GM19455 (cell line): ENCODE measurements around the gene SKOR1.

Experiments
- ATAC-seq: cut with Tn5 transposase; IDR thresholded peaks from one replicate; pipeline ENCODE4 v1.9.1; 2021; ENCODE audit not compliant: unreplicated experiment

The SKOR1 gene

DNA sequence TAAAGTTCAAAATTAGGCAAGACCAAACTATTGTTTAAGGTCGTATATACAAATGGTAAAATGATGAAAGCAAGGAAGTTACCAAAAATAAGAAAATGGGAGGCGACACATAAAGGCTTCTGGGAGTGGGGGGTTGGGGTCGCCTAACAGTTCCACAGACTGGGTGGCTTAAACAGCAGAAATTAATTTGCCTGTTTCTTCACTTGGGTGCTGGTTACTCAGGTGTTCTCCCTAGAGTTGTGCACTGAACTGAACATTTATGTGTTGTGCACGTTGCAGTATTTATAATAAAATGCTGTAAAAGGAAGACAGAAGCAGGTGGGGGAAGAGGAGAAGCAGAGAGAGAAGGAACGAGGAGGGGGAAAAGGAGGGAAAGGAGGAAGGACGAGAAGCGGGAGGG is 25.0 kb downstream of the SKOR1 start:
- no peak for ATAC-seq

DNA sequence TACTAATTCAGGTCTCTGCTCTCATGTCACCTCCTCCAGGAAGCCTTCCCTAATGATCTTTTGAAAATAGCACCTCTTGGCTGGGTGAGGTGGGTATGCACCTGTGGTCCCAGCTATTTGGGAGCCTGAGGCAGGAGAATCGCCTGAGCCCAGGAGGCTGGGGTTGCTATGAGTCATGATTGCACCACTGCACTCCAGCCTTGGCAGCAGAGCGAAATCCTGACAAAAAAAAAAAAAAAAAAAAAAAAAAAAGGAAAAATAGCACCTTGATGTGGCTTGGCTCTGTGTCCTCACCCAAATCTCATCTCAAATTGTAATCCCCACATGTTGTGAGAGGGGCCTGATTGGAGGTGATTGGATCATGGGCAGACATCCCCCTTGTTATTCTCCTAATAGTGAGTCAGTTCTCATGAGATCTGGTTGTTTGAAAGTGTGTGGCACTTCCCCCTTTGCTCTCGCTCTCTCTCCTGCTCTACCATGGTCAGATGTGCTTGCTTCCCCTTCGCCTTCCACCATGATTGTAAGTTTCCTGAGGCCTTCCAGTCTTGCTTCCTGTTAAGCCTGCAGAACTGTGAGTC is 25.8 kb downstream of the SKOR1 start:
- ATAC-seq = no peak

DNA sequence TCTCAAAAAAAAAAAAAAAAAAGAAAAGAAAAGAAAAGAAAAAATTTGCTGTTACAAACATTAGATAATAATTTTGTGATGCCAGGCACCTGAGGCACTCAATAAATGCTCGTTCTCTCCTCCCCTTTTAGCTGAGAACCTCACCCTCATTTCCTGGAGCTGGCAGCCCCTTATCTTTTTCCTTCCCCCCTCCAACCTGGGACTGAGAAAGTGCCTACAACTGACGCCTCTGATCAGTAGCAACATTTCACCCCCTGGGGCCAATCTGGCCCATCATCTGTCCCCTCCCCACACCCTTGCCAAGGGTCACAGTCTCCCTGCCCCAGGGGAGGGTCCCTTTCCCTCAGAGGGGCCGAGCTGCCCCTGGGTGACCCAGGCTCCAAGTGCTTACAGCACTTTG is 27.1 kb downstream of the SKOR1 start:
- ATAC-seq = no peak

DNA sequence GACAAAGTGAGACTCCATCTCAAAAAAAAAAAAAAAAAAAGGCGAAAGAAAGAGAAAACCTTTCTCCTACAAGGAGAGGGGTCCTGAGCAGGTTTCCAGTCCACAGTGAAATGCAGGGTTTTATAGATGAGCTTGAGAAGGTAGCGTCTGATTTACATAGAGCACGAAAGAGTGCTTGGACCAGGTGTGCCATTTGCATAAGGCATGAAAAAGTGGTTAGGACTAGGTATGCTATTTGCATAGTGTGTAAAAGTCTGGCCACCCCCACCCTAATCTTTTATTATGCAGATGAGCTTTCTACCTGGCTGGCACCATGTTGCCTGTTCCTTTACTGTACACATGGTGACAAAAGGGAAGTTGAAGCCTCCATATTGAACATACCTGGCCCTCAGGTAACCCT is 28.1 kb downstream of the SKOR1 start:
- ATAC-seq = no peak

DNA sequence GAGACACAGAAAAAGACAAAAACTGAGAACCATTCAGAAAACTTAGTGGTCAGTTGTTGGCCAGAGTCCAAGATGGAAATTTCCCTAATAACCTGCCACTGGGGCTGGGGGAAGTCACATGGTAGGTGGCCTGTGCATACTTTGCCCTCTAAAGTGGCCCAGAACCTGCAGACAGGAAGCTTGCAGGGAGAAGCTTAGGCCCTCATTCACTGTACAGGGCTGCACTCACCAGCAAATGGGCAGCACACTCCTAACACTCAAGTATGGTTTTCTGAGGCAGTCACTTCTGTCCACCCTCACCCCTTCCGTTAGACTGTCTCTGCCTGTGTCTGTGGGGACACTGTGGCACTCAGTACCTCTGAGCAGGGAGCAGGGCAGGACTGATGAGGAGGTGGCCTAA is 29.0 kb downstream of the SKOR1 start:
- ATAC-seq = no peak

DNA sequence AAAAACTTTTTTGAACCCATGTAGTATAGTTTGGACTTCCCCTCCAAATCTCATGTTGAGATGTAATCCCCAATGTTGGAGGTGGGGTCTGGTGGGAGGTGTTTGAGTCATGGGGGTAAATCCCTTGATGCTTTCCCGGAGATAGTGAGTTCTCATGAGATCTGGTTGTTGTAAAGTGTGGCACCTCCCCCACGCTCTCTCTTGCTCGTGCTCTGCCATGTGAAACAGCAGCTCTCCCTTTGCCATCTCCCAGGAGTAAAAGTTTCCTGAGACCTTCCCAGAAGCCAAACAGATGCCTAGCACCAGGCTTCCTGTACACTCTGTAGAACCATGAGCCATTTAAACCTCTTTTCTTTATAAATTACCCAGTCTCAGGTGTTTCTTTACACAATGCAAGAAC is 30.5 kb downstream of the SKOR1 start:
- ATAC-seq = no peak

DNA sequence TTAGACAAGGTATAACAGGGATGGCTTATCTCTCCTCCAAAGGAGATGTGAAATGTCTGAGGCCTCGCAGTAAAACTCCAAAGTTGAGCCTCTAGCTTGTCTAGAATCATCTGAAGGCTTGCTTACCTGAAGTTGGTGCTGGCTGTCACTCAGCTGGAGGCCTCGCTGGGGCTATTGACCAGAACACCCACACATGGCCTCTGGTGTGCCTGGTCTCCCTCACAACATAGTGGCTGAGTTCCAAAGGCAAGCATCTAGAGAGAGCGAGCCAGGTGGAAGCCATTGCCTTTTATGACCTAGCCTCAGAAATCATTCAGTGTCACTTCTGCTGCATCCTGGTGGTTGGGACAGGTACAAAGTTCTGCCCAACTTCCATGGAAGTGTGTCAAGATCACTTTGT is 31.9 kb downstream of the SKOR1 start:
- no peak for ATAC-seq

DNA sequence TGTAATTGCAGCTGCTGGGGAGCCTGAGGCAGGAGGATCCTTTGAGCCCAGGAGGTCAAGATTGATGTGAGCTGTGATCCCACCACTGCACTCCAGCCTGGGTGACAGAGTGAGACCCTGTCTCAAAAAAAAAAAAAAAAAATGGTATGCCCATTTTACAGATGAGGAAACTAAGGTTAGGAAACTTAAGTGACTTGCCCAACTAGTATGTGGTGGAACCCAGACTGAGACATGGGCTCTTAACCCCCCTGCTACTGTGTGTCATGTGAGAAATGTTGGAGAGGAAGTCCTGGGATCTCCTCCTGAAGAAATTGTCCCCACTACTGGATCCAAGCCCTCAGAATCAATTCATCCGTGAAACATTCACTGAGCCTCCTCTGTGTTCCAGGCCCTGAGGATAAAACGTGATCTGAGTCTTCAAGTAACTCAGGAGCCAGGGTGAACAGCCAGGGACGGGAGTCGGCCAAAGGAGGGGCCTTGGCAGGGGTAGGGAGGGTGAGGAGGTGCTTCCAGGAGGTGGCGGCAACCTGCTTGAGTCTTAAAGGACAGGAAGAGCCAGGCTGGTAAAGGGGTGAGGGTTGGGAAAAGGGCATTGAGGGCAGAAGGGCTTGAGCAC is 34.1 kb downstream of the SKOR1 start:
- ATAC-seq = no peak

DNA sequence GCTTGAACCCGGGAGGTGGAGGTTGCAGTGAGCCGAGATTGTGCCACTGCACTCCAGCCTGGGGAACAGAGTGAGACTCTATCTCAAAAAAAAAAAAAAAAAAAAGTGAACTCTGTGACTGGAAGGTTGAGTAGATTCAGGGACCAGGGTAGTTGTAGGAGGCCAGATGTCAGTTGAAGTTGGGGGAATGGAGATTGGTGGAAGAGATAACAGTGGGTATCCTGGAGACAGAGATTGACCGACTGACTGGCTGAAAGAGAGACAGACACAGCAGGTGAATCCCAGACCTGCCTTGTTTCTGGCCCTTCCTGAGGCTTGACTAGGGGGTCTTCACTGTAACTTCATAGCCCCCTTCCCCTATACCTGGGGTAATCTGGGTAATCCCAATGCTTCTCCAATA is 36.7 kb downstream of the SKOR1 start:
- ATAC-seq = no peak

DNA sequence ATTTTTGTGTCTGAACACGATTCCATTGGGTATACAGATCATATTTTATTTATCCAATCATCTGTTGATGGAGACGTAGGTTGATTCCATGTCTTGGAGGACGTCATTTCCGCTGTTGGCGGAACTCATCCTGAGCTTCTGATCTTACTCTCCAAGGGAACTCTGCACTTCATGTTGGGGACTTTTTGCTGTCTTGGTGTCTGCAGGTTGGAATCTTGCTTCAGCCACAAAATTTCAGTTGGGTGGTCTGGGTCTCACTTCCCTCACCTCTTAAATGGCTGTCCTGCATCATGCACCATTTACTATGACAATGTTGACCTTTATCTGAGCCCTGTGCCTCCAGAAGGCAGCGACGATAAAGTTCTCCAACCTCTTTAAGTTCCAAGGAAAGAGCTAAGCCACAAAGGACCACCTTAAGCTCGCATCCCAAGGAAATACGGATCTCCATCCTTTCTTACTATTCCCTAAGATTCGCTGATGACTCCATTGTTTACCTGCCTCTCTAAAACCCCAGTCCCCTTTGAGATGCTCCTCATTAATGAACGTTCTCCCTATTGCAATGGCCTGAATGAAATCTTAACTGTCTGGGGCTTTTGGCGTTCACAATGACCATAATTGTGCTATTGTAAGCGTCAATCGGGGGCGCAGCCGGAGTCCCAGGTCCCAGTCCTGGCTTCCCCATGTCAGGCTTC is 37.6 kb downstream of the SKOR1 start:
- ATAC-seq = peak; percentile 31

DNA sequence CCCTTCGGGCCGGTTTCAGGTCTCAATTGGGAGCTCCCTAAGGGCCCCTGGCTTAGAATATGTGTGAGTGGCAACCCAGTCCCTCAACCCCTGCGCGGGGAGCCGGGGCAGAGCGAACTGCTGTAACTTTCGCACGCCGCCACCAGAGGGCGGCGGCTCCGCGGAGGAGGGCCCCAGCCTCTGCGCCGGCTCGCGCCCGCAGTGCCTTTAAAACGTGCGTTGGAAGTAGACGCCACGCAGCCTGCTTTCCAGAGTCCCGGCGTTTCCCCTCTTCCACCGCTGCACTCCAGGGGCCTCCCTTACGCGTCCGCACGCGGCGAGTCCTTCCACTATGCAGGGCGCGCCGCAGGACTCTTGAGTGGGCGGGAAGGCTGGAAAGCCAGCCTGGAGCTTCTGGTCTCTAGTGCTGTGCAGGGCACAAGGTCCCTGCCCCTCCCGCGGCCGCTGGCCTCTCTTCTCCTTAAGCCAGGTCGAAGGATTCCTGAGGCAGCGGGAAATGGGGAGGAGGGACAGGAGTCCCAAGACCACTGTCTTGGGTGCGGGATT is 38.2 kb downstream of the SKOR1 start:
- peak; percentile 73 for ATAC-seq

DNA sequence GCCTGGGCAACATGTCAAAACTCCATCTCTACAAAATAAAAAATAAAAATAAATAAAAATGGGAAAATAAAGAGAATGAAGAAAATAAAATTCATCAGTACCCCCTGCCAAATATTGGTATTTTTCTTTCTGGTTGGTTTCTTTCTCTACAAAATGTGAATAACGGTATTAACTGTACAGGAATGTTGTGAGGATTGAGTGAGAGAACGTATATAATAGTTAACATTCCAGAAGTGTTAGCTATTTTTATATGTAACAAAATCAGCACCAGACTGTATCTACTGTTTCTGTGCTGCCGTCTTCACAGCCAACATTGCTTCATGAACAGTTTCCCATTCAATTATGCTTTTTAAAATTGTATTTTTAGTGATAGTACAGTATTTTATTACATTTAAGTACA is 40.0 kb downstream of the SKOR1 start:
- no peak for ATAC-seq

DNA sequence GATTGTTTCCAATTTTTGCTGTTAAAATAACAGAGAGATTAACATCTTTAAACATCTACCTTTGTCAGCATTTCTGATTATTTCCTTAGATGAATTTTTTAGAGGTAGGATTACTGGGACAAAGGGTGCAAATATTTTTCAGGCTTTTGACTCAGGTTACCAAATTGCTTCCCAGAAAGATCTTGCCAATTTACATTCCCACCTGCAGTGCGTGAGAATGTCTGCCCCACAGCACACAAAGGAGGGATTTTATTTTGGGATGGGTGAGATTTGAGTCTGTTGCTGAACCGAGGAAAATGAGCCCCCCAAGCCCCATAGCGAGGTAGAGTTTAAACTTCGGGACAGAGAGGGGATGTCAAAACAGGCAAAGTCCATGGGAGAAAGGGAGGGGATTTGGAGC is 40.5 kb downstream of the SKOR1 start:
- no peak for ATAC-seq

DNA sequence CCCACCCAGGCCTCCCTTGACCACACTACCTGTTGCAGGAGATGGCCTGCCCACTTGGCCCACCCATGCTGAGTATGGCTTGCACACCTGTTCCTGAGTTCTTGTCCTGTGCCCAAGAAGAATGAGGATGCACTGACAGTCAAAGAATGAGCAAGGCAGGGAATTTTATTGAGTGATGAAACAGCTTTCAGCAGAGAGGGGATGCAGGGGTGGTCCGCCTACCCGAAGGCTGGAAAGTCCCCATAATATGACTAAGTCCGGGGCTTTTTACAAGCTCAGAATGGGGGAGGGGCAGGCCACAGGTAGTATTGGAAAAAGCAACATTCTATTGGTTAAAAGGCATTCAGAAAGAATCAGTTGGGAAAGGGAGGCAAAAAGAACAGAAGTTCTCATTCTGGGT is 44.4 kb downstream of the SKOR1 start:
- no peak for ATAC-seq

DNA sequence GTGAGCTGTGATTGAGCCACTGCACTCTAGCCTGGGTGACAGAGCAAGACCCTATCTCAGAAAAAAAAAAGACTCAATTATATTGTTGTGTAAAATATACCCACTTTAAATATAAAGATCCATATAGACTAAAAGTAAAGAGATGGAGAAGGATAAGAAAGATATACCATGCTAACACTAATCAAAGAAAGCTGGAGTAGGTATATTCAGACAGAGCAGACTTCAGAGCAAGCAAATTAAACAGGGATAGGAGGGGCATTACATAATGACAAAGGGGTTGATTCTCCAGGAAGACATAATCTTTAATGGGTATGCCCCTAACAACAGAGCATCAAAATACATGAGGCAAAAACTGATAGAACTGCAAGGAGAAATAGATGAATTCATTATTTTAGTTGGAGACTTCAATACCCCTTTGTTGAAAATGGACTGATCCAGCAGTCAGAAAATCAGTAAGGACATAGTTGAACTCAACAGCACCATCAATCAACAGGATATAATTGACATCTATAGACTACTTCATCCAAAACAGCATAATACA is 45.6 kb downstream of the SKOR1 start:
- no peak for ATAC-seq

DNA sequence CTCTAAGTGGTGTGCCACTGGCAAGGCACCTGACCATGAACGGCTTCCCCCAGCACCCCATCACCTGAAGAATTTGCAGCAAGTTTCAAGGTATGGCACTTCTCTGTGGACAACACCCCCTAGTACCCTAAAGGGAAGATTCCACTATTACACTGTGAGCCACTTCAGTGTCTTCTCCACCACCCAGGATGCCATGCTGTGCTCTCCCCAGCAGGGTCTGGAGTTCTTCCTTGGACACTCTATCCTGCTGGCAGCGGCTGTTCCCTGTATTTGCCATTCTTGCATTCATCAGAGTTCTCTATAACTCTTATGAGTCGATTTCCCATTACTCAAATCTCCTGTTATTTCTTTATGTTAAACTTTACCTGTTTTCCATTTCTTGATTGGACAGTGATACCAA is 48.5 kb downstream of the SKOR1 start:
- ATAC-seq = no peak

DNA sequence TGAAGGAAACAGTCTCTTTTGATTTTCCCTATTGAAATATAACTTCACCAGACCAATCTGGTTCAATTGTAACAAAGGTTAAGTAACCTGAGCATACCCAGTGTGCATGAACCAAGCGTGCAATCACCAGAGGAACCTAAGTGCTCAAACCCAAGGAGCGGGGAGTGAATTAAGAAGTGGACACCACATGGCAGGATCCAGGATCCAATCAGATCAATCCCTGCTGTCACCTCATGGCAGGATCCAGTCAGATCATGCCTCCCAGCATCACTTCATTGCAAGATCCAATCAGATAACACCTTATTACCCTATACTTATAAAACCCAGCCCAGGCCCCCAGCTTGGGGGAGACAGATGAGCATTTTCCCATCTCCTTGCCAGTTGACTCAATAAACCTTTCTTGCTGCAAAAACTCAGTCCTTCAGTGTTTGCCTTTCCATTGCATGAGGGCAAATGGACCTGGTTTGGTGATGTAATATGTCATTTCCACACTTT is 53.5 kb downstream of the SKOR1 start:
- ATAC-seq = no peak

DNA sequence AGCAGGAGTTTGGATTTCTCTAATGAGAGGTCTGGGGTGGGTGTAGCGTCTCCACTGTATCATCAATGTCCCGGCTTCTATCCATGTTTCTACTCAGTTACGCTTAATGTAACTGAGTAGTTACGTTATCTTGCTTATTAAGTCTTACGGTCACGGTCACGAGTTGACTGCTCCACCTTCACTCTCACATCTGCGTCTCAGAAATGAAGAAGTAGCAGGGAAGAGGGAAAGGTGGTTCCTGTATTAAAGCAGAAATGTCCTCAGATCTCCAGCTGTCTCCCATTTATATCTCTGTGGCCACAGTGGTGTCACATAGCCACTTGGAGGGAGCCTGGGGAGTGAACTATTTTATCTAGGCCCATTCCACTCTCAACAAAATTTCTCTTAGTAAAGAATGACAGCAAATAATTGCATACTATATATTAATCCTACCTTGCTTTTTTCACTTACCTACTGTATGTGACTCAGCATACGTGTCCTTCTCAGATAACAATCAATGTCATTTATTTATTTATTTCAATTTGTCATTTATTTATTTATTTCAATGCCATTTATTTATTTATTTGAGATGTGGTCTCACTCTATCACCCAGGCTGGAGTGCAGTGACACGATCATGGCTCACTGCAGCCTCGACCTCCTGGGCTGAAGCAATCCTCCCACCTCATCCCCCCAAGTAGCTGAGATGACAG is 54.3 kb downstream of the SKOR1 start:
- no peak for ATAC-seq

DNA sequence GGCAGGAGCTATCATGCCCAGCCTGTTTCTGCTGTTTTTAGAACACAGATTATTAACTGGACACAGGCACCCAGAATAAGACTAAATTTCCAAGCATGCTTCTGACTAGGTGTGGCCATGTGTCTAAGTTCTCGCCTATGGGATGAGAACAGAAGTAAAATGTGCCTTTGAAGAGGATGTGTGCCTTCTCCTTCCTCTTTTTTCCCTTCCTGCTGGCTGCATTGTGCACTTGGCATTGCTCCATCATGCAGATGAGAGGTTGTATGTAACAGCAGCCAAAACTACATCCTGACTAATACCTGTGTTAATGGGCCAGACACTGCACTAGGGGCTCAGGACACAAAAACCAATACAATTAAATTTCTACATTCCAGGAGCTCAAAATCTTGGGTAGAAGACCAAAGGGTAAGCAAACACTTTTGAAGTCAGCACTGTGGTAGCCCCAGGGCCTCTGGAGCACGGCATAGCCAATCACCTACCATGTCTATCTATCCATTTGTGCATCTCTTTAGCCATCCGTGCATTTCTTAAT is 55.4 kb downstream of the SKOR1 start:
- ATAC-seq = no peak

DNA sequence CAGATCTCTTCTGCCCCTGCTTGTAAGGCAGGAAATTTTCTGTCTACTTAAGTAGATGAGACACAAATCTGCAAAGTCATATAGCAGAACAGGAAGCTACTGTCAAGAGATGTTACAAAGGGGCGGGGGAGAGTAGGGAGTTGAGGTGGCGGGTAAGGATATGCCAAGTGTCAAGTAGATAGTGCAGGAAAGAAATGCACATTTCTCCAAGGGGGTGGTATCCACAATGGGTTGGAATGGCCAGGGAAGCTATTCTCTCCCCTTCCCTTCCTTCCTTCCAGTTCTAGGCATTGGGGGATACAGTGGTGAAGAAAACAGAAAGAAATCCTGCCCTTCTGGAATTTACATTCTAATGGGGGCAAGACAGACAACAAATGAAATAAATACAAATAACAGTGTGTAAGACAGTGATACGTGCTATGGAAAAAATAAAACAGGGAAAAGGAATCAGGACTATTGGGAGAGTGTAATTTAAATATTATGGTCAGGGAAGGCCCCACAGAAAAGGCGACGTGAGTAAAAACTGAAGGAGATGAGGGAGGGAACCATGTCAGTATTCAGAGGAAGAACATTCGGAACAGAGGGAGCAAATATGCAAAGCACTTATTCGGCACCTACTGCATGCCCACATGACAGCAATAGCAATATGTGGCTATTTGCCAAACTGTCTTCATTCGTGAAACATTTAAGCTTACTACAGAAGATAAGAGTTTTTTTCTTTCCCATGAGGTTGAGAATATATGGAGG is 57.4 kb downstream of the SKOR1 start:
- ATAC-seq = no peak
